LHCN-M2 (cell line): Measurements from ENCODE around the gene SYNRG. TPM values are rescaled to one million over a fixed set of nuclear protein-coding genes. Genes with fewer than 3 reads are reported as not detected.

Experiments used
- DNase-seq: peaks from one replicate; pipeline ENCODE4 v3.0.0-alpha.2; 2012; ENCODE audit warnings: low read depth
- total RNA-seq: library from RNA; depleted of rRNA; stranded (reverse); fragments of >200 nt; gene quantifications from 2 replicates; pipeline ENCODE4 v1.2.3, GENCODE V29; 2014; rRNA removed

Gene SYNRG
- total RNA-seq, 1 experiment from 2014 or later = 12.2 TPM

- no peak for DNase-seq
Measured at GRCh38 chr17:37479025-37479424, 130.2 kb downstream of the SYNRG start.

- peak; percentile 69 for DNase-seq
Measured at GRCh38 chr17:37478187-37478586, 131.0 kb downstream of the SYNRG start.

- DNase-seq = peak; percentile 53
Measured at GRCh38 chr17:37476431-37477120, 132.6 kb downstream of the SYNRG start.

GRCh38 chr17:37475731-37476420, 133.3 kb downstream of the SYNRG start:
- no peak for DNase-seq

- DNase-seq = no peak
Measured at GRCh38 chr17:37470181-37470580, 139.0 kb downstream of the SYNRG start.

- no peak for DNase-seq
Measured at GRCh38 chr17:37466471-37466870, 142.7 kb downstream of the SYNRG start.

- peak; percentile 83 for DNase-seq
Measured at GRCh38 chr17:37465069-37465616, 144.1 kb downstream of the SYNRG start.

Other genes with a start within 250 kb of the SYNRG start
- gene C17orf78, start 233.4 kb downstream of the SYNRG start, total RNA-seq = not detected in 2 replicates
- 23.7 and 35.0 TPM in 2 replicates for gene ACACA, start 202.6 kb downstream of the SYNRG start, total RNA-seq
- 15.7 and 28.5 TPM in 2 replicates for gene TADA2A, start 202.5 kb downstream of the SYNRG start, total RNA-seq
- 51.0 and 52.8 TPM in 2 replicates for gene DUSP14, start 119.5 kb downstream of the SYNRG start, total RNA-seq
- 20.1 and 24.1 TPM in 2 replicates for gene DDX52, start 34.0 kb upstream of the SYNRG start, total RNA-seq
- gene HNF1B, start 135.6 kb upstream of the SYNRG start, total RNA-seq = not detected in 2 replicates